SK-N-SH treated with all-trans-retinoic acid at 6 μM for 48 hours (cell line): ENCODE data around the gene ZNF654.

Source experiments
- ATAC-seq: fragments of 200-7000 bp; cut with Tn5 transposase; 3 replicates; pipeline ENCODE4 v1.9.1; 2020; ENCODE audit warnings: mild to moderate bottlenecking, moderate library complexity
- ARNTL ChIP-seq: fragments of 450-650 bp; formaldehyde crosslinking; IDR thresholded peaks from 2 replicates; pipeline ENCODE4 v1.5.0; 2020; ENCODE audit warnings: low read depth, mild to moderate bottlenecking, moderate library complexity, borderline replicate concordance
- BACH2 ChIP-seq: fragments of 250-450 bp; sonication (Bioruptor Pico); IDR thresholded peaks from 2 replicates; pipeline ENCODE4 v1.9.0; 2021; ENCODE audit warnings: mild to moderate bottlenecking, borderline replicate concordance
- CREB5 ChIP-seq: fragments of 250-450 bp; sonication (Bioruptor Pico); IDR thresholded peaks from 2 replicates; pipeline ENCODE4 v1.5.1; 2020; ENCODE audit warnings: low read depth, mild to moderate bottlenecking, moderate library complexity
- CSRNP3 ChIP-seq: fragments of 250-450 bp; sonication (Bioruptor Pico); IDR thresholded peaks from 2 replicates; pipeline ENCODE4 v1.5.1; 2021; ENCODE audit warnings: mild to moderate bottlenecking, moderate library complexity
- ESRRG ChIP-seq: fragments of 250-450 bp; sonication (Bioruptor Pico); IDR thresholded peaks from 2 replicates; pipeline ENCODE4 v1.6.1; 2021; ENCODE audit warnings: mild to moderate bottlenecking
- GLIS3 ChIP-seq: fragments of 250-450 bp; sonication (Bioruptor Pico); IDR thresholded peaks from 2 replicates; pipeline ENCODE4 v1.5.0; 2020; ENCODE audit warnings: mild to moderate bottlenecking, moderate library complexity
- ISL1 ChIP-seq: fragments of 250-450 bp; sonication (Bioruptor Pico); IDR thresholded peaks from 2 replicates; pipeline ENCODE4 v2.1.2; 2022; ENCODE audit warnings: mild to moderate bottlenecking, moderate library complexity
- PATZ1 ChIP-seq: fragments of 250-450 bp; sonication (Bioruptor Pico); IDR thresholded peaks from 2 replicates; pipeline ENCODE4 v1.8.0; 2020; ENCODE audit warnings: mild to moderate bottlenecking, moderate library complexity, borderline replicate concordance
- POU6F1 ChIP-seq: fragments of 250-450 bp; sonication (Bioruptor Pico); IDR thresholded peaks from 2 replicates; pipeline ENCODE4 v1.8.0; 2021; ENCODE audit warnings: low read depth, mild to moderate bottlenecking, moderate library complexity, borderline replicate concordance
- PPARA ChIP-seq: fragments of 250-450 bp; sonication (Bioruptor Pico); IDR thresholded peaks from 2 replicates; pipeline ENCODE4 v1.5.0; 2020; ENCODE audit warnings: mild to moderate bottlenecking, borderline replicate concordance
- RARB ChIP-seq: fragments of 250-450 bp; sonication (Bioruptor Pico); IDR thresholded peaks from 2 replicates; pipeline ENCODE4 v1.8.0; 2021; ENCODE audit warnings: mild to moderate bottlenecking, moderate library complexity
- SNAI2 ChIP-seq: fragments of 250-450 bp; sonication (Bioruptor Pico); IDR thresholded peaks from 2 replicates; pipeline ENCODE4 v1.5.0; 2020; ENCODE audit warnings: mild to moderate bottlenecking, moderate library complexity
- TCF4 ChIP-seq: fragments of 250-450 bp; sonication (Bioruptor Pico); IDR thresholded peaks from 2 replicates; pipeline ENCODE4 v1.8.0; 2021; ENCODE audit warnings: mild to moderate bottlenecking, moderate library complexity, borderline replicate concordance
- TOX ChIP-seq: fragments of 250-450 bp; sonication (Bioruptor Pico); IDR thresholded peaks from 2 replicates; pipeline ENCODE4 v1.8.0; 2021; ENCODE audit warnings: mild to moderate bottlenecking, moderate library complexity, borderline replicate concordance
- TSHZ2 ChIP-seq: fragments of 250-450 bp; sonication (Bioruptor Pico); IDR thresholded peaks from 2 replicates; pipeline ENCODE4 v1.5.0; 2020; ENCODE audit warnings: mild to moderate bottlenecking, moderate library complexity
- ZC3H10 ChIP-seq: fragments of 250-450 bp; sonication (Bioruptor Pico); IDR thresholded peaks from 2 replicates; pipeline ENCODE4 v1.5.1; 2021; ENCODE audit warnings: mild to moderate bottlenecking, moderate library complexity
- ZFP3 ChIP-seq: fragments of 250-450 bp; sonication (Bioruptor Pico); IDR thresholded peaks from 2 replicates; pipeline ENCODE4 v1.5.0; 2020; ENCODE audit warnings: mild to moderate bottlenecking, moderate library complexity
- ZFP30 ChIP-seq: fragments of 450-650 bp; formaldehyde crosslinking; IDR thresholded peaks from 2 replicates; pipeline ENCODE4 v1.5.0; 2022; ENCODE audit warnings: mild to moderate bottlenecking, moderate library complexity
- ZNF565 ChIP-seq: fragments of 450-650 bp; formaldehyde crosslinking; conservative IDR thresholded peaks from 2 replicates; pipeline ENCODE4 v1.5.0; 2020; ENCODE audit warnings: low read depth, mild to moderate bottlenecking, moderate library complexity
- ZNF70 ChIP-seq: fragments of 450-650 bp; formaldehyde crosslinking; IDR thresholded peaks from 2 replicates; pipeline ENCODE4 v1.5.0; 2020; ENCODE audit warnings: mild to moderate bottlenecking, moderate library complexity
- ZNF8 ChIP-seq: fragments of 450-650 bp; formaldehyde crosslinking; IDR thresholded peaks from 2 replicates; pipeline ENCODE4 v1.5.0; 2020; ENCODE audit warnings: mild to moderate bottlenecking, moderate library complexity

Gene ZNF654

GRCh38 chr3:88057630-88058305, 1.3 kb upstream of the ZNF654 start:
- no peak for ATAC-seq
- no peak for TF ChIP-seq CSRNP3 (CRISPR knock-in tag)
- TF ChIP-seq ZFP3 (CRISPR knock-in tag): no peak
- TF ChIP-seq TOX (CRISPR knock-in tag): no peak
- TF ChIP-seq ESRRG: no peak
- TF ChIP-seq ZNF565 (CRISPR knock-in tag): no peak
- no peak for TF ChIP-seq ARNTL (CRISPR knock-in tag)
- TF ChIP-seq TCF4: no peak
- no peak for TF ChIP-seq TSHZ2
- no peak for TF ChIP-seq PATZ1 (CRISPR knock-in tag)
- TF ChIP-seq GLIS3 (CRISPR knock-in tag): no peak
- TF ChIP-seq ZC3H10: no peak

- peak; percentile 50 for ATAC-seq
- TF ChIP-seq SNAI2 (CRISPR knock-in tag): no peak
- TF ChIP-seq ZNF8 (CRISPR knock-in tag): no peak
- TF ChIP-seq PPARA (CRISPR knock-in tag): no peak
- no peak for TF ChIP-seq TSHZ2
- TF ChIP-seq ZFP30: no peak
- TF ChIP-seq ESRRG: no peak
- TF ChIP-seq ISL1 (CRISPR knock-in tag): no peak
Observed at GRCh38 chr3:88058306-88058580, 812 bp upstream of the ZNF654 start.

- ATAC-seq: peak; percentile 15
- no peak for TF ChIP-seq ISL1 (CRISPR knock-in tag)
- TF ChIP-seq ZFP30: no peak
- TF ChIP-seq ZNF8 (CRISPR knock-in tag): no peak
- no peak for TF ChIP-seq PPARA (CRISPR knock-in tag)
- TF ChIP-seq RARB (CRISPR knock-in tag): no peak
- TF ChIP-seq BACH2 (CRISPR knock-in tag): no peak
- TF ChIP-seq ESRRG: no peak
- TF ChIP-seq ZC3H10: no peak
- no peak for TF ChIP-seq ZNF70
- TF ChIP-seq TSHZ2: no peak
- TF ChIP-seq ZNF565 (CRISPR knock-in tag): no peak
- TF ChIP-seq ZFP3 (CRISPR knock-in tag): no peak
- no peak for TF ChIP-seq CREB5 (CRISPR knock-in tag)
- no peak for TF ChIP-seq POU6F1
- no peak for TF ChIP-seq TOX (CRISPR knock-in tag)
- no peak for TF ChIP-seq ARNTL (CRISPR knock-in tag)
- no peak for TF ChIP-seq GLIS3 (CRISPR knock-in tag)
Observed at GRCh38 chr3:88059380-88060170, 520 bp downstream of the ZNF654 start.
